Subcutaneous abdominal adipose tissue (tissue), 5 donors: Measurements from ENCODE around the gene ANG.
A peak's percentile ranks its signal among the peaks of the same experiment; 100 is the strongest.

ENCODE experiments used
- H3K27ac ChIP-seq: one replicate; pipeline ENCODE4 v1.7.0; 2013; ENCODE audit warnings: low read depth, mild to moderate bottlenecking, inconsistent platforms, low read length, moderate library complexity
- H3K27me3 ChIP-seq, 5 donors: one replicate each; pipeline ENCODE4 v1.7.0; 2013; ENCODE audit warnings: low read length in 5 of 5, inconsistent platforms in 1 of 5; ENCODE audit not compliant: control insufficient read depth in 5 of 5, insufficient read depth in 4 of 5
- H3K36me3 ChIP-seq, 5 donors: one replicate each; pipeline ENCODE4 v1.7.0; 2013; ENCODE audit warnings: low read length in 5 of 5; ENCODE audit not compliant: control insufficient read depth in 5 of 5, insufficient read depth in 5 of 5
- H3K4me1 ChIP-seq, 5 donors: one replicate each; pipeline ENCODE4 v1.7.0; 2013; ENCODE audit warnings: low read length in 5 of 5, mild to moderate bottlenecking in 3 of 5, moderate library complexity in 1 of 5; ENCODE audit not compliant: control insufficient read depth in 5 of 5, insufficient read depth in 5 of 5
- H3K4me3 ChIP-seq, 5 donors: one replicate each; pipeline ENCODE4 v1.7.0; 2013; ENCODE audit warnings: low read length in 5 of 5, low read depth in 1 of 5
- H3K9ac ChIP-seq, 5 donors: one replicate each; pipeline ENCODE4 v1.7.0; 2013; ENCODE audit warnings: low read length in 5 of 5, mild to moderate bottlenecking in 4 of 5, moderate library complexity in 3 of 5
- H3K9me3 ChIP-seq, 5 donors: one replicate each; pipeline ENCODE4 v1.7.0; 2013; ENCODE audit warnings: low read length in 5 of 5; ENCODE audit not compliant: control insufficient read depth in 5 of 5
- donor health status: healthy.
- donor health status: healthy.
- donor health status: healthy.
- donor health status: healthy.
- donor health status: healthy.

The ANG gene

DNA sequence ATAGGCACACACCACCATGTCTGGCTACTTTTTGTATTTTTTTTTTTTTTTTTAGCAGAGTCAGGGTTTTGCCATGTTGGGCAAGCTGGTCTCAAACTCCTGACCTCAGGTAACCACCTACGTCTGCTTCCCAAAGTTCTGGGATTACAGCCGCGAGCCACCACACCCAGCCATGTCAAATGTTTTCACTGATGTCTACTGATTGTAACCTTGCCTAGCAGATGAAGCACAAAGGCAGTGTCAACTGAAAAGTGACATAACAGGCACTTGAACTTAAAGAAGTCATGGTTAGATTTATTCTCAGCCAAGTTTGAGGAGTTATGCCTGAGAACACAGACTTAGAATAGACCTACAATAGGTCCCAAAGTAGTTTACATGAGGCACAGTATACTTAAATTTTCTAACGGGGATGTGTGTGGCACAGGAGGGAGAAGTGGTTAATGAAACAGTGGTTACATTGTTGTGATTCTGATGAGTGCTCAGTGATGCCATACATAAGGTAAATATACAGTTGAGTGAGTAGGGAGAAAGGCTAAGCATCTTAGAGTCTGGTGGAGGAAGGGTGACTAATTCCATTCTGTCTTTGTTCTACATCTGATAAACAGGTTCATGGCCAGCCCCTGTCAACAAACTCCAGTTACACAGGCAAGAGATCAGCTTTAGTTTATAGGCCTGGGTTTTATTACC lies 16.8 kb upstream of the ANG start:
- no peaks in the 10 kb centered on the region for H3K36me3 ChIP-seq
- no peaks in the 10 kb centered on the region for H3K4me1 ChIP-seq
- no peak overlapping the region for H3K9ac ChIP-seq
- H3K27me3 ChIP-seq, result peaks cover 0 to 9% (median 3%) of the 10 kb centered on the region in 5 donors
- no peak overlapping the region for H3K4me3 ChIP-seq
- H3K27ac ChIP-seq, result no peak overlapping the region
- H3K9me3 ChIP-seq, result no peaks in the 10 kb centered on the region

GRCh38 chr14:20675669-20676068 lies 12.9 kb upstream of the ANG start:
- H3K4me1 ChIP-seq, result peaks cover 0 to 5% (median 4%) of the 10 kb centered on the region in 5 donors
- no peaks in the 10 kb centered on the region for H3K36me3 ChIP-seq
- no peak overlapping the region for H3K4me3 ChIP-seq
- H3K9me3 ChIP-seq, result no peaks in the 10 kb centered on the region
- no peak overlapping the region for H3K9ac ChIP-seq
- H3K27me3 ChIP-seq, result peaks cover 0 to 5% (median 0%) of the 10 kb centered on the region in 5 donors
- H3K27ac ChIP-seq, result no peak overlapping the region

GRCh38 chr14:20676072-20676471 lies 12.5 kb upstream of the ANG start:
- Histone ChIP-seq H3K27me3 (peaks cover 0 to 5% (median 0%) of the 10 kb centered on the region in 5 donors), H3K9ac (no peak overlapping the region), H3K4me1 (peaks cover 0 to 9% (median 8%) of the 10 kb centered on the region in 5 donors), H3K4me3 (no peak overlapping the region), H3K36me3 (no peaks in the 10 kb centered on the region), H3K9me3 (no peaks in the 10 kb centered on the region), H3K27ac (no peak overlapping the region)

DNA sequence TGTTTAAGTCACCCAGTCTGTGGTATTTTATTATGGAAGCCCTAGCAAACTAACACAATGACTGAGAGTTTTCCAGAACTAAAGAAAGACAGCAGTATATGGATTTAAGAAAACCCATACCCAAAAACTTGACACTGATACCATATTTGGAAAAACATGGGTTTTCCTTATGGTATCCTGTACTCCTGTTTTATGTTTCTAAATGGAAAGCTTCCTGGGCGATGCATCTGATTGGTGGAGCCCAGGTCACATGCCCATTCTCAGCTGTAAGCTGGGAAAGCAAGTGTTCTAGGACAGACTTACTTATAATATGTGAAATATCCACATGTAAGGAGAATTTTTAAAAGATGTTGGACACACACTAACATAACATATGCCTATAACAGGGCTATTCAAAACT lies 8.7 kb upstream of the ANG start:
- H3K9ac ChIP-seq, result no peak overlapping the region
- H3K9me3 ChIP-seq, result no peaks in the 10 kb centered on the region
- H3K36me3 ChIP-seq, result no peaks in the 10 kb centered on the region
- peaks cover 0 to 5% (median 0%) of the 10 kb centered on the region in 5 donors for H3K27me3 ChIP-seq
- no peak overlapping the region for H3K4me3 ChIP-seq
- H3K27ac ChIP-seq, result no peak overlapping the region
- H3K4me1 ChIP-seq, result peaks cover 0 to 35% (median 24%) of the 10 kb centered on the region in 5 donors

DNA sequence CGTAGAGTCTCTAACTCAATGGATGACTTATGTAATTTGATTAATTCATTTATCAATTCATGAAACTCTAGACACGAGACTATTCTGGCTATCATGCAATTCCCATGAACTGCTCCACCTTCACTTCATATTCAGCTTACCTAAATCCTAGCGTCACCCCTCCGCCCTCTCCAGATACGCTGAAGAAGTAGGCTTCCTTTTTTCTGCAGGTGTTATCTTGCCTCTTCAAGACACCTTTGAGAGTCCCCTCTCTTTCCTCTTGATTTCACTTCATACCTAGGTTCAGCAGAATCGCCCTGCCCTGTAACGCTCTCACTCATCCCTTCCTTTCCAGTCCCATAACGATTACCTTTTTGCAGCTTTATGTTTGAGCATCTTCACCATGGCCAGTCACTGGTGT lies 8.2 kb upstream of the ANG start:
- no peak overlapping the region for H3K9ac ChIP-seq
- no peak overlapping the region for H3K4me3 ChIP-seq
- H3K27me3 ChIP-seq, result peaks cover 0 to 5% (median 0%) of the 10 kb centered on the region in 5 donors
- no peaks in the 10 kb centered on the region for H3K36me3 ChIP-seq
- H3K9me3 ChIP-seq, result no peaks in the 10 kb centered on the region
- H3K27ac ChIP-seq, result no peak overlapping the region
- peaks cover 0 to 39% (median 28%) of the 10 kb centered on the region in 5 donors for H3K4me1 ChIP-seq

- Histone ChIP-seq H3K4me3 (peak overlapping the region; percentile 67 to 96 (median 90)), H3K9ac (peak overlapping the region; percentile 16 to 100 (median 90)), H3K4me1 (peaks cover 0 to 41% (median 31%) of the 10 kb centered on the region in 5 donors), H3K9me3 (no peaks in the 10 kb centered on the region), H3K36me3 (no peaks in the 10 kb centered on the region), H3K27me3 (peaks cover 0 to 5% (median 0%) of the 10 kb centered on the region in 5 donors), H3K27ac (peak overlapping the region; percentile 99)
Measured at GRCh38 chr14:20680843-20681347, 7.7 kb upstream of the ANG start.

- H3K9me3 ChIP-seq, result no peaks in the 10 kb centered on the region
- peak overlapping the region; percentile 73 to 100 (median 98) for H3K9ac ChIP-seq
- peak overlapping the region; percentile 99 for H3K27ac ChIP-seq
- no peaks in the 10 kb centered on the region for H3K36me3 ChIP-seq
- H3K27me3 ChIP-seq, result peaks cover 0 to under 1% (median 0%) of the 10 kb centered on the region in 5 donors
- peaks cover 0 to 46% (median 35%) of the 10 kb centered on the region in 5 donors for H3K4me1 ChIP-seq
- H3K4me3 ChIP-seq, result peak overlapping the region; percentile 83 to 96 (median 93)
Measured at GRCh38 chr14:20681348-20682126, 7.0 kb upstream of the ANG start.

DNA sequence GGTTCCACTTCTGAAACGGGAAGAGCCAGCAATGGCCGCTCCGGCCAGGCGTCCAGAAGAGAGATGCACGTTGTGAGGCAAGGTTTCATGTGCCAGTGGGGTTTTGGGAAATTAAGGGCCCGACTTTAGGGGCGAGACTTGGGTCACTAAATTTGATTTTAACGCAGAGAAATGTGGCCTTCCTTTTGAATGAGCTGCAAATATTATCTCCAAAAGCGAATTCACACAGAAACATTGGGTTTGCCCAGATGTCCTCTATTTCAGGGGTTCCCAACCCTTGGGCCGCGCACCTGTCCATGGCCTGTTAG lies 6.5 kb upstream of the ANG start:
- Histone ChIP-seq H3K9me3 (no peaks in the 10 kb centered on the region), H3K36me3 (no peaks in the 10 kb centered on the region), H3K4me3 (peak overlapping the region; percentile 83 to 96 (median 93)), H3K27ac (peak overlapping the region; percentile 99), H3K27me3 (no peaks in the 10 kb centered on the region), H3K4me1 (peaks cover 0 to 52% (median 41%) of the 10 kb centered on the region in 5 donors), H3K9ac (peak overlapping the region; percentile 73 to 100 (median 98))

GRCh38 chr14:20682435-20683124 lies 6.0 kb upstream of the ANG start:
- H3K9ac ChIP-seq, result peak overlapping the region; percentile 87 to 100 (median 98)
- H3K9me3 ChIP-seq, result no peaks in the 10 kb centered on the region
- H3K27me3 ChIP-seq, result no peaks in the 10 kb centered on the region
- H3K27ac ChIP-seq, result peak overlapping the region; percentile 99
- H3K4me3 ChIP-seq, result peak overlapping the region; percentile 83 to 96 (median 93)
- no peaks in the 10 kb centered on the region for H3K36me3 ChIP-seq
- peaks cover 0 to 57% (median 46%) of the 10 kb centered on the region in 5 donors for H3K4me1 ChIP-seq
